K562 treated with DMSO at 1 percent for 4 hours (cell line): ENCODE measurements around the gene FNBP1L. TPM values are rescaled to one million over a fixed set of nuclear protein-coding genes. Genes with fewer than 3 reads are reported as not detected.

Source experiments
- total RNA-seq: library from RNA; unstranded; fragments of 300-600 nt; gene quantifications from 2 replicates; pipeline ENCODE4 v1.2.3, GENCODE V29; 2022; ENCODE audit not compliant: insufficient read depth

The FNBP1L gene
- total RNA-seq = 3.8 and 5.4 TPM in 2 replicates

GRCh38 chr1:93447481-93448291 lies at the start of gene FNBP1L:
Gene FNBP1L (plus strand): TSS chr1:93448118. CDS start chr1:93448282, 164 bp downstream.

Other genes starting within 250 kb of the FNBP1L start
- 33.8 and 34.4 TPM in 2 replicates for gene DR1, start 102.2 kb upstream of the FNBP1L start, total RNA-seq
- 0.25 TPM in 1 of 2 replicates, not detected in the other for gene BCAR3, start 233.7 kb downstream of the FNBP1L start, total RNA-seq